Hepatocyte (in vitro differentiated cells): Measurements from ENCODE around the gene ZNF695. TPM values are rescaled to one million over a fixed set of nuclear protein-coding genes. Genes with fewer than 3 reads are reported as not detected.

ENCODE experiments used
- DNase-seq: peaks from one replicate; pipeline ENCODE4 v3.0.0-alpha.2; 2016; ENCODE audit warnings: low spot score
- H2AFZ ChIP-seq: fragments of 200-600 bp; sonication (generic); 2 replicates; pipeline ENCODE4 v1.6.0; 2016; ENCODE audit warnings: antibody characterized with exemption, mild to moderate bottlenecking
- H3K27ac ChIP-seq: fragments of 200-600 bp; sonication (generic); 2 replicates; pipeline ENCODE4 v1.5.1; 2016; ENCODE audit warnings: mild to moderate bottlenecking
- H3K27me3 ChIP-seq: fragments of 200-600 bp; sonication (generic); 2 replicates; pipeline ENCODE4 v1.6.1; 2016
- H3K36me3 ChIP-seq: fragments of 200-600 bp; sonication (generic); replicated peaks from 2 replicates; pipeline ENCODE4 v1.5.1; 2016; ENCODE audit warnings: low read depth; ENCODE audit not compliant: insufficient read depth
- H3K4me1 ChIP-seq: fragments of 200-600 bp; sonication (generic); 2 replicates; pipeline ENCODE4 v1.5.1; 2016; ENCODE audit warnings: mild to moderate bottlenecking, moderate library complexity; ENCODE audit not compliant: insufficient read depth
- H3K4me2 ChIP-seq: fragments of 200-600 bp; sonication (generic); 2 replicates; pipeline ENCODE4 v1.6.0; 2016
- H3K4me3 ChIP-seq: fragments of 200-600 bp; sonication (generic); 2 replicates; pipeline ENCODE4 v1.5.1; 2016; ENCODE audit warnings: mild to moderate bottlenecking
- H3K79me2 ChIP-seq: fragments of 200-600 bp; sonication (generic); 2 replicates; pipeline ENCODE4 v1.6.0; 2017; ENCODE audit warnings: mild to moderate bottlenecking
- H3K9me2 ChIP-seq: fragments of 200-600 bp; sonication (generic); replicated peaks from 2 replicates; pipeline ENCODE4 v1.6.0; 2017; ENCODE audit warnings: mild to moderate bottlenecking; ENCODE audit not compliant: insufficient read depth
- H3K9me3 ChIP-seq: fragments of 200-600 bp; sonication (generic); 2 replicates; pipeline ENCODE4 v1.5.1; 2016; ENCODE audit warnings: low read depth, mild to moderate bottlenecking
- H4K20me1 ChIP-seq: fragments of 200-600 bp; sonication (generic); 2 replicates; pipeline ENCODE4 v1.6.0; 2016; ENCODE audit warnings: mild to moderate bottlenecking; ENCODE audit not compliant: insufficient read depth, poor library complexity, severe bottlenecking
- CTCF ChIP-seq: fragments of 200-600 bp; sonication (generic); IDR thresholded peaks from 2 replicates; pipeline ENCODE4 v1.5.1; 2016; ENCODE audit warnings: antibody characterized with exemption, mild to moderate bottlenecking; ENCODE audit not compliant: poor library complexity
- EZH2 ChIP-seq: fragments of 200-600 bp; sonication (generic); IDR thresholded peaks from 2 replicates; pipeline ENCODE4 v1.6.1; 2016; ENCODE audit warnings: antibody characterized with exemption, mild to moderate bottlenecking, borderline replicate concordance
- EZH2phosphoT487 ChIP-seq: fragments of 200-600 bp; sonication (generic); IDR thresholded peaks from one replicate; pipeline ENCODE4 v1.6.1; 2018; ENCODE audit warnings: antibody characterized with exemption, mild to moderate bottlenecking, low read depth, moderate library complexity; ENCODE audit not compliant: unreplicated experiment, severe bottlenecking
- WGBS: methylation state at CpG from one replicate; pipeline ENCODE4 v1.1.6; 2016; ENCODE audit warnings: low lambda C conversion rate; ENCODE audit errors: missing lambda C conversion rate; 5-methylcytosine and 5-hydroxymethylcytosine counted together
- polyA plus RNA-seq: library from polyadenylated mRNA; unstranded; fragments of >200 nt; fragmentation: Nextera tagmentation; extraction: Ambion mirVana; gene quantifications from 2 replicates; pipeline ENCODE4 v1.2.1, GENCODE V29; 2016
- total RNA-seq: library from RNA; depleted of rRNA; stranded (reverse); fragments of >200 nt; gene quantifications from 2 replicates; pipeline ENCODE4 v1.2.3, GENCODE V29; 2014

Gene ZNF695
- total and polyA plus RNA-seq, 2 experiments from 2014 or later: 1.5 to 2.0 TPM

- H3K79me2 ChIP-seq: no peaks in the 10 kb centered on the region
- H2AFZ ChIP-seq: no peak overlapping the region
- H3K9me3 ChIP-seq: no peaks in the 10 kb centered on the region
- H3K4me1 ChIP-seq: no peaks in the 10 kb centered on the region
- H3K4me2 ChIP-seq: no peak overlapping the region
- TF ChIP-seq EZH2phosphoT487 (no peak), CTCF (peak; percentile 52)
- no peaks in the 10 kb centered on the region for H4K20me1 ChIP-seq
- H3K4me3 ChIP-seq: no peak overlapping the region
- H3K36me3 ChIP-seq: no peaks in the 10 kb centered on the region
- no peaks in the 10 kb centered on the region for H3K27me3 ChIP-seq
- WGBS: 76% methylated on average over 12 of the region's 12 CpGs
- no peaks in the 10 kb centered on the region for H3K9me2 ChIP-seq
- no peak overlapping the region for H3K27ac ChIP-seq
- DNase-seq: peak; percentile 63
Observed at GRCh38 chr1:246971090-246971721, 36.7 kb downstream of the ZNF695 start.

- H3K9me3 ChIP-seq: no peaks in the 10 kb centered on the region
- WGBS: 100% methylated on average over 3 of the region's 3 CpGs
Observed at GRCh38 chr1:246969621-246970020, 38.2 kb downstream of the ZNF695 start.

GRCh38 chr1:246966502-246966901, 41.4 kb downstream of the ZNF695 start:
- H3K4me3 ChIP-seq: no peak overlapping the region
- H3K36me3 ChIP-seq: no peaks in the 10 kb centered on the region
- no peaks in the 10 kb centered on the region for H3K9me2 ChIP-seq
- no peaks in the 10 kb centered on the region for H3K79me2 ChIP-seq
- no peaks in the 10 kb centered on the region for H3K4me1 ChIP-seq
- no peak overlapping the region for H3K4me2 ChIP-seq
- WGBS: 93% methylated on average over 2 of the region's 2 CpGs
- H3K9me3 ChIP-seq: no peaks in the 10 kb centered on the region
- H2AFZ ChIP-seq: no peak overlapping the region
- TF ChIP-seq CTCF (no peak), EZH2 (no peak), EZH2phosphoT487 (no peak)
- no peaks in the 10 kb centered on the region for H4K20me1 ChIP-seq
- H3K27ac ChIP-seq: no peak overlapping the region
- DNase-seq: no peak
- H3K27me3 ChIP-seq: no peaks in the 10 kb centered on the region

More at GRCh38 chr1:246969621-246970020, 38.2 kb downstream of the ZNF695 start:
- no peaks in the 10 kb centered on the region for H3K36me3 ChIP-seq
- no peaks in the 10 kb centered on the region for H3K79me2 ChIP-seq
- H3K4me1 ChIP-seq: no peaks in the 10 kb centered on the region
- H3K27ac ChIP-seq: no peak overlapping the region
- DNase-seq: no peak
- TF ChIP-seq CTCF (no peak), EZH2phosphoT487 (no peak), EZH2 (no peak)
- no peak overlapping the region for H2AFZ ChIP-seq
- no peaks in the 10 kb centered on the region for H3K27me3 ChIP-seq
- H3K4me2 ChIP-seq: no peak overlapping the region
- no peak overlapping the region for H3K4me3 ChIP-seq
- H3K9me2 ChIP-seq: no peaks in the 10 kb centered on the region
- no peaks in the 10 kb centered on the region for H4K20me1 ChIP-seq
